LNCaP clone FGC (cell line): ENCODE measurements around the gene TNNT3.

Experiments
- DNase-seq: peaks from one replicate; pipeline ENCODE4 v3.0.0-alpha.2; 2011; ENCODE audit warnings: low read depth
- H3K4me3 ChIP-seq: 2 replicates; pipeline ENCODE4 v1.5.1; 2011; ENCODE audit warnings: mild to moderate bottlenecking, low read depth, low read length, control low read depth
- TF ChIP-seq, protein P1 (sequence below): IDR thresholded peaks from 2 replicates; pipeline ENCODE4 v1.5.1; 2012; ENCODE audit warnings: mild to moderate bottlenecking; ENCODE audit not compliant: control insufficient read depth, insufficient read depth; ENCODE audit errors: extremely low read depth

The TNNT3 gene

DNA sequence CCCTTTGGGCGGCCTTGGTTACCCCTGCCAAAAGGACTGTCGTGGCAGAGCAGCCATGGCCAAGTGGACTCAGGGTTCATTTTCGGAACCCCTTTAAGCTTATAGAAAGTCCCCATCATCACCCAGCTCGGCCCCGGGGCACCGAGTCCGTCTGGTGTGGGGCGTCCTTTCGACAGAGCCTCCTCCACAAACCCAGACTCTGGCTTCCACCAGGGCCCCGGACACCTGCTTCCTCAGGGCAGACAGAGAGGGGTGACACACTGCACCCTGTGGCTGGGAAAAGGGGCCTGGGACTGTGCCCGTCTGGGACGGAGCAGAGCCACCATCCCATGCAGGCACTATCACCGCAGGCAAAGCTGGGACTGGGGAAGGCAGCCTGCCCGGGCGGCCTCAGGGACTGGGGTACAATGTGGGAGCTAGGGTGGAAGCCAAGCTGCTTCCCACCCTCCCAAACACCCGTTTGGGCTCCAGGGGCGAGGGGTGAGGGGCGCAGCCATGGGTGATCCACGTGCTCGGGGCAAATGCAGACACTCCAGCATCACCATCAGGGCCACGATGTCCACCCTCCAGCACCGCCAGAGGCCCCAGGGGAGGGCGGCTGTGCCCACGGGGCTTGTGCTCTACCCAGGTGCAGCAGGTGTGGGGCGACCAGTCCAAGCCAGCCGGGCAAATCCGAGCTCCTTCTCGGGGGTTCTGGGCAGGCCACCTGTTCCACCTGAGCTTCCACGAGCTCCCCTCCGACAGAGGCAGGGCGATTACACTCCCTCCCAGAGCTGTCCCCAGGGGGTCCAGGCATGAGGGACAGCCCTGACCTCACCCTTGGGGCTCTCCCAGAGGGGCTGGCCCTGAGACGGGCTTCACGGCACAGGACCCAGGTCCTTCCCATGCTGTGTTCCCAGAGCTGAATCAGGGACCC lies 15.9 kb downstream of the TNNT3 start:
- DNase-seq: no peak
- TF ChIP-seq, protein P1, sequence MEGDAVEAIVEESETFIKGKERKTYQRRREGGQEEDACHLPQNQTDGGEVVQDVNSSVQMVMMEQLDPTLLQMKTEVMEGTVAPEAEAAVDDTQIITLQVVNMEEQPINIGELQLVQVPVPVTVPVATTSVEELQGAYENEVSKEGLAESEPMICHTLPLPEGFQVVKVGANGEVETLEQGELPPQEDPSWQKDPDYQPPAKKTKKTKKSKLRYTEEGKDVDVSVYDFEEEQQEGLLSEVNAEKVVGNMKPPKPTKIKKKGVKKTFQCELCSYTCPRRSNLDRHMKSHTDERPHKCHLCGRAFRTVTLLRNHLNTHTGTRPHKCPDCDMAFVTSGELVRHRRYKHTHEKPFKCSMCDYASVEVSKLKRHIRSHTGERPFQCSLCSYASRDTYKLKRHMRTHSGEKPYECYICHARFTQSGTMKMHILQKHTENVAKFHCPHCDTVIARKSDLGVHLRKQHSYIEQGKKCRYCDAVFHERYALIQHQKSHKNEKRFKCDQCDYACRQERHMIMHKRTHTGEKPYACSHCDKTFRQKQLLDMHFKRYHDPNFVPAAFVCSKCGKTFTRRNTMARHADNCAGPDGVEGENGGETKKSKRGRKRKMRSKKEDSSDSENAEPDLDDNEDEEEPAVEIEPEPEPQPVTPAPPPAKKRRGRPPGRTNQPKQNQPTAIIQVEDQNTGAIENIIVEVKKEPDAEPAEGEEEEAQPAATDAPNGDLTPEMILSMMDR: no peak
- H3K4me3 ChIP-seq: no peak overlapping the region

DNA sequence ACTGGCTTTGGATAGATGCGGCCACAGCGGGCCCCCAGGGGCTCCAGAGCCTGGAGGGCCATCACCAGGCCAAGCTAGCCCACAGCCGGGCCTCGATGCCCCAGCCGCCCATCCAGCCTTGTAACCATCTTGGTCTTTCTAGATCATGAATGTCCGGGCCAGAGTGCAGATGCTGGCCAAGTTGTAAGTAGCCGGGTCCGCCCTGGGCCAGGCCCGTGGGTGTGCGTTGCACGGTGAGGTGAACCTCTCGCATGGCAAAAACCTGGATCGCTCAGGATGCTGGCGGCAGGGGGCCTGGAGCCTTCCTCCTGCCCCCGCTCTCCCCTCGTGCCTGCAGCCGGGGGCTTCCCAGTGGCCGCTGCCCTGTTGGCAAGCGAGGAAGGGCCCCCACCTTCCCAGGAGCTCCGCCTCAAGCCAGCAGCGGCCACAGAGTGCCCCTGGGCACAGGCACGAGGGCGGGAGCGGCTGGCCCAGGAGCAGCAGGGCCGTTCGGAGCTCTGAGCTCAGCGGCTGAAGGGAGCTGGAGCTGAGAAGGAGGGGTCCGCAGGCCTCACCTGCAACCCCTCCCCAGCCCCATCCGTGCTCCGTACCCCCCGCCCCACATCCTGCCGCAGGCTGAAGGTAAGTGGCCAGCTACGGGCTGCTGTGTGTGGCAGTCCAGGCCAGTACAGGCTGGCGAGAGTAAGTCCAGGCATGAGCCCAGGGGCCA lies 16.7 kb downstream of the TNNT3 start:
- TF ChIP-seq, protein P1: no peak
- no peak for DNase-seq
- no peak overlapping the region for H3K4me3 ChIP-seq

DNA sequence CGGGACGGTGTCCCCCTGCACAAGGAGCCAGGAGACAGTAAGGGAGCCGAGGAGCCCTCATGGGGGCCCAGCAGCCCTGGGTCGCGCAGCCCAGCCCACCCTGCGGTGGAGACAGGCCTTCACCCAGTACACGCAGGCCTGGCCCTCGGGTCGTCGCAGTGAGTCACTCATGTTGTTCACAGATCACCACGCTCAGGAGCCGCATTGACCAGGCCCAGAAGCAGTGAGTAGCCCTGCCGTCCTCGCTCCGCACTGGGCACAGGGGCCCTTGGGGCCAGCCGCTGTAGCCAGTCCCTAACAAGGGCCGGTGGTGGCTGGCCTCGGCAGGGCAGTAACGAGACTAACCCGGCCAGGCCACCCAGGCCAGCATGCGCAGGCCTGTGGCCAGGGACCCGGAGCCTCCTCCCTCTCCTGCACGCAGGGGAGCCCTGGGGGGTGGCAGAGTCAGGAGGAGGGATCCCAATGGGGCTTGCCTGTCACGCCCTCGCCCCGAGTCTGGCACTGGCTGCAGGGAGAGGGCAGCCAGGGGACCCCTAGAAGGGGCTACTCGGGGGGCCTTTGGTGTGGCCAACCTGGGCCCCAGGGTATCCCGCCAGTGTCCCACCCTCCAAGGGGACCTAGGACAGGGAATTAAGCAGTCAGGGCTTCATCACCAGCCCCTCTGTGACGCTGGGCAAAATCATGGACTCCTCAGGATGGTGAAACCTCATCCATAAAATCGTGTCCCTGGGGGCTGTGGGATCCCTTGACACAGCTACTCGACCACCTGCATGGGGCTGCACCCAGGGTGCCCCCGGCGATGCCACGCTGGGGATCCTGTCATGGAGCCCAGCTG lies 17.5 kb downstream of the TNNT3 start:
- DNase-seq: no peak

DNA sequence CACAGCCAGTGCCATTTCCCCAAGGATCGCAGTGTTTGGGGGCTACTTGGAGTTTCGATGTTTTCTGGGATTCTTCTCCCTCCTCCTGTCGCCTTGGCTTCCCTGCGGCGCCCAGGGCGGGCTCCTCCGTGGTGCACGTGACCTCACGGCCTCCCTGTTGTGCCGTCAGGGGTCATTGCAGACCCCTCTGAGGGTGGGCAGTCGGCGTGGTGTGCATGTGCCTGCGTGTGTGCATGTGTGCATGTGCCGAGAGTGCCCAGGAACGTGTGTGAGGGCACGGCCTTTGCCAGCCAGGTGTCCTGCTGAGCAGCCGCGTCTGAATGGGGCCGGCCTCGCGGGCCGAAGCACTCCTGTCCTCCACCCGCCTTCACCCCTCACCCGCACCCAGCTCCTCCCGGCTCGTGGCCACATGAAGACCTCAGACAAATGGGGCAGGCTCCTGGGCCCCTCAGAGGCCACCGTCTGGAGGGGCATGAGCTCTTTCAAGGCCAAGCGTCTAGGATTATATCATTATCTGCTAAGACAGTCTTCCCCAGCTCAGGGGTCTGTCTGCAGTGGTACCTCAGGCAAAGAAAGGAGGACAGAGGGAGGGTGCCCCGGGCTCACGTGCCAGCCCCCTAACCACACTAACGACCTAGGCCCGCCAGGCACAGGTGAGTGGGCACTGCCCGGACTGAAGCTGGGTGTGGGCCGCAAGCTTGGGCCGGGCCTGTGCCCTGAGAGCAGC lies 18.3 kb downstream of the TNNT3 start:
- H3K4me3 ChIP-seq: no peak overlapping the region
- no peak for DNase-seq
- TF ChIP-seq, protein P1: no peak

More for the DNA sequence above, 17.5 kb downstream of the TNNT3 start:
- TF ChIP-seq, protein P1: no peak
- no peak overlapping the region for H3K4me3 ChIP-seq

DNA sequence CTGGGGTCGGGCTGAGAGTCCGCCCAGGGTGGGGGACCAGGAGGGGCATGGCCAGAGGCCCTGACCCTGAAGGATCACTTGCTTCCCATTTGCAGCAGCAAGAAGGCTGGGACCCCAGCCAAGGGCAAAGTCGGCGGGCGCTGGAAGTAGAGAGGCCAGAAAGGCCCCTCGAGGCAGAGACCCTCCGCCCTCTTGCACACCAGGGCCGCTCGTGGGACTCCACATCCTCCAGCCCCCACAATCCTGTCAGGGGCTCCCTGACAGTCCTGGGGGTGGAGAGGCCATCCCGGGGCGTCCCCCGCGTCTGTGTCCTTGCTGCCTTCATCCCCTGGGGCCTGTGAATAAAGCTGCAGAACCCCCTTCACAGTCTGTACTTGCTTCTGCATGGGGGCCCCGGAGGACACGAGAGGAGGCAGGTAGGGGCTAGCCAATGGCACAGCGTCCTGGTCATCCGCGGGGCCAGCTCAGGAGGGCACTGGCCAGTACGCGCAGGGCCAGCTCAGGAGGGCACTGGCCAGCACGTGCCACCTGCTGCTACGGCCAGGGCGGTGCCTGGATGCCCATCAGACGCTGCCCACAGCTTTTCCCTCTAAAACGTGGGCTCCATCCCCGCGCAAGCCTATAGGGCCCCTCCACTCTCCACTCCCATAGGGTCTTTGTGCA lies 19.0 kb downstream of the TNNT3 start:
- H3K4me3 ChIP-seq: no peak overlapping the region
- TF ChIP-seq, protein P1: no peak
- no peak for DNase-seq
